Activated T-cell treated with anti-CD3 and anti-CD28 coated beads for 48 hours (primary cell): ENCODE data around the gene ZNF74.
"Not testable (repeated sequence)": the region's sequence is repeated elsewhere in the genome, so short reads cannot be mapped to it uniquely, and the experiment has no call there.

ENCODE experiments used
- DNase-seq: peaks from one replicate; pipeline ENCODE4 v3.0.0-alpha.2; 2020; ENCODE audit warnings: low read depth

ZNF74 gene

DNA sequence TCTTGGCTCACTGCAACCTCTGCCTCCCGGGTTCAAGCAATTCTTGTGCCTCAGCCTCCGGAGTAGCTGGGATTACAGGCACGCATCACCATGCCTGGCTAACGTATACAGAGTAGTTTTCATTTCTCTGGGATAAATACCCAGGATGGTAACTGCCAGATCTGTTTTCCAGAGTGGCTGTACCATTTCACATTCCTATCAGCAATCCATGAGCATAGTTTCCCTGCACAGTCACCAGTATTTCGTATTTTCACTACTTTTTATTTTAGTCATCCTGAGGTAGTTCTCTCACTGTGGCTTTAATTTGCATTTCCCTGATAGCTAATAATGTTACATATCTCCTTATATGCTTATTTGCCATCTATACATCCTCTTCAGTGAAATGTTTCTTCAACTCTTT, 54.7 kb downstream of the ZNF74 start:
- no peak for DNase-seq

DNA sequence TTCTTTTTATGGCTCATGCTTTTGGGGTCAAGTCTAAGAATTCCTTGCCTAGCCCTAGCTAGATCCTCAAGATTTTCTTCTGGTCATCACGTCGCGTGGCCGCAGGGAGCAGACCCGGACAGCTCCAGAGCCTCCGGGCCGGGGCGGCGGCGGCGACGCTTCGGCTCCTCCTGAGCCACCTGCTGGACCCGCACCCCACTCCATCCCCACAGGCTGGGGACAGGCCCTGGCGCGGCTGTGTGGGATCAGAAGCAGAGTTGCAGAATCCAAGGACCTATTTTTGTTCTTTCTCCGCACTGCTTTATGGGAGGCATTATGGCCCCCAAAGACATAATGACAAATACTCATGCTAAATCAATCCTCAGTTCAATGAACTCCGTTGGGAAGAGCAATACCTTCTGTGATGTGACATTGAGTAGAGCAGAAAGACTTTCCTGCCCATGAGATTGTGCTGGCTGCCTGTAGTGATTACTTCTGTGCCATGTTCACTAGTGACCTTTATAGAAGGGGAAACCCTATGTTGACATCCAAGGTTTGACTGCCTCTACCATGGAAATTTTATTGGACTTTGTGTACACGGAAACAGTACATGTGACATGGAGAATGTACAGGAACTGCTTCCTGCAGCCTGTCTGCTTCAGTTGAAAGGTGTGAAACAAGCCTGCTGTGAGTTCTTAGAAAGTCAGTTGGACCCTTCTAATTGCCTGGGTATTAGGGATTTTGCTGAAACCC, 56.0 kb downstream of the ZNF74 start:
- no peak for DNase-seq

DNA sequence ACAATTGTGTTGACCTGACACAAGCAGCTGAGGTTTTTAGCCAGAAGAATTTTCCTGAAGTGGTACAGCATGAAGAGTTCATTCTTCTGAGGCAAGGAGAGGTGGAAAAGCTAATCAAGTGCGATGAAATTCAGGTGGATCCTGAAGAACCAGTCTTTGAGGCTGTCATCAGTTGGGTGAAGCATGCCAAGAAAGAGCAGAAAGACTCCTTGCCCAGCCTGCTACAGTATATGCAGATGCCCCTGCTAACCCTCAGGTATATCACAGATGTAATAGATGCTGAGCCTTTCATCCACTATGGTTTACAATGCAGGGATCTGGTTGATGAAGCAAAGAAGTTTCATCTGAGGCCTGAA, 56.6 kb downstream of the ZNF74 start:
- DNase-seq: no peak

DNA sequence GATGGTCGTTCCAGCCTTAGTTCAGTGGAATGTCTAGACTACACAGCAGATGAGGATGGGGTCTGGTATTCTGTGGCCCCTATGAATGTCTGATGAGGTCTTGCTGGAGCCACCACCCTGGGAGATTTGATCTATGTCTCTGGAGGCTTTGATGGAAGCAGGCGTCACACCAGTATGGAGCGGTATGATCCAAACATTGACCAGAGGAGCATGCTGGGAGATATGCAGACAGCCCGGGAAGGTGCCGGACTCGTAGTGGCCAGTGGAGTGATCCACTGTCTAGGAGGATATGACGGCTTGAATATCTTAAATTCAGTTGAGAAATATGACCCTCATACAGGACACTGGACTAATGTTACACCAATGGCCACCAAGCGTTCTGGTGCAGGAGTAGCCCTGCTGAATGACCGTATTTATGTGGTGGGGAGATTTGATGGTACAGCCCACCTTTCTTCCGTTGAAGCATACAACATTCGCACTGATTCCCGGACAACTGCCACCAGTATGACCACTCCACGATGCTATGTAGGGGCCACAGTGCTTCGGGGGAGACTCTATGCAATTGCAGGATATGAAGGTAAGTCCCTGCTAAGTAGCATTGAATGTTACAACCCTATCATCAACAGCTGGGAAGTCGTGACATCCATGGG, 57.3 kb downstream of the ZNF74 start:
- not testable (repeated sequence) for DNase-seq

DNA sequence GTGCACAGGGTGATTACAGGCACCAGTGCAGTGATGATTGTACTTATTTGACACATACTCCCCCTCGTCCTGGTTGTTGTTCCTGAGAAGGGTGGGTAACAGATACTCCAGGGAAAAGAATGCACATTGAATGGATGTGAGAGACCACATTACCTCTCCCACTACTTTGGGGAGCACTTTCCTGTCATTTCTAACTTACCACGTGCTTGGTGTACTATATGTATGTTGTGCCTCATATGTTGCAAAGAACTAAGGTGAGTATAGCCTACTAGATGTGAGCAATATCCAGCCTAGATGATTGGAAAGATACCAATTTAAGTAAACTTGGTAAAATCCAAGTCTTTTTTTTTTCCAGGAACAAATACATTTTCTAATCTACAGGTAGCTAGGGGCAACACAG, 58.0 kb downstream of the ZNF74 start:
- no peak for DNase-seq

DNA sequence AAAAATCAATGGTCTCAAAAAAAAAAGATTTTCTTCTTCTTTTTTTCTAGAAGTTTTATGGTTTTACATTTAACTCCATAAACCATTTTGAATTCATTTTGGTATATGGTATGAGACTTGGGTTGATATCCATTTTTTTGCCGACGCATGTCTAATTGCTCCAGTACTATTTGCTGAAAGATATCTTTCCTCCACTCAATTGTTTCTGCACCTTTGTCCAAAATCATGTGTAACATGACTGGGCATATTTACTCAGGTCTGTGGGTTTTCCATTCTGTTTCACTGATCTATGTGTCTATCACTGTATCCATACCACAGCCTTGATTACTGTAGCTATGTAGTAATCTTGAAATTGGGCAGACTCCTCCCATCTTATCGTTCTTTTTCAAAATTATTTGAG, 59.3 kb downstream of the ZNF74 start:
- no peak for DNase-seq

DNA sequence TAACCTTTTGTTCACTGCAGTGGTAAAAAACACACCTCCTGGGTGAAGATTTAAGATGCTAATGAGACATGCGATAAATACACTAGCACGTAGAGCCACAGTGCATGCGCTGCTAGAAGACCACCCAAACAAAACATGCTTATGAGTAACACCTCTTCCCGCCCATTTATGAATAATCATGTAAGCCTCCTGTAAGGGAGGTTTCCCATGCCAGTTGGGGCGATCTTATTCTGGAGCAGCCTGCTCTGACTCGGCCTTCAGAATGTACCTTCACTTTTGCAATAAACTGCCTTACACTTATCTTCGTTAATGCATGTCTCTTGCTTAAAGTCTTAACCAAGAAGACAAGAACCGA, 61.7 kb downstream of the ZNF74 start:
- DNase-seq: no peak

DNA sequence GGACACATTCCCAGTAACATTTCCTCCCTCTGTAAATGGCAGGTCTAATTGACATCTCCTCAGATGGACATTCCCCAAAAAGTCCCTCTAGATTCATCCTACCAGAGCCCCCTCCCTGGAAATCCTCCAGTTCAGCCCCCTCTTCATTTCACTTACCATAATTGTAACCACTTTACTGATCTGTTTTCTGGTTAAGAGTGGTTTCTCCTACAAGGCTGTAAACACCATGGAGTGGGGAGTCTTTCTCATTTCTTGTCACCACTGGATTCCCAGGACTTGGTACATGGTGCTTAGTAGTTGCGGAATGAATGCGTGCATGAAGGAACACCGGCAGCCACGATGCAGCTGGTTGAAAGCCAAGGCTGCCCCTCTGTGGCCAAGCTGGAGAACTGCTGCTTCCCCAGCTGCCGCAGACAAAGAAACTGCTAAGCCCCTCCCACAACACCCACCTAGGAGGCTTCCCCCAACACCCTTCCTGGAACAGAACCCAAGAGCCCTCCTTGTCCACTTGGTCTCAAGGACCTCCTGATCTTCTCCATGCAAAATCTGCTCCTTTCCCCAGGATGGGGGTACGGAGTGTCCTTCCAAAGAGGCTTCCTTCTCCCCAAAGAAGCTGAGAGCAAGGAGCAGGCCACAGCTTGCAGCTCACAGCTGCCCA, 62.2 kb downstream of the ZNF74 start:
- peak; percentile 70 for DNase-seq

DNA sequence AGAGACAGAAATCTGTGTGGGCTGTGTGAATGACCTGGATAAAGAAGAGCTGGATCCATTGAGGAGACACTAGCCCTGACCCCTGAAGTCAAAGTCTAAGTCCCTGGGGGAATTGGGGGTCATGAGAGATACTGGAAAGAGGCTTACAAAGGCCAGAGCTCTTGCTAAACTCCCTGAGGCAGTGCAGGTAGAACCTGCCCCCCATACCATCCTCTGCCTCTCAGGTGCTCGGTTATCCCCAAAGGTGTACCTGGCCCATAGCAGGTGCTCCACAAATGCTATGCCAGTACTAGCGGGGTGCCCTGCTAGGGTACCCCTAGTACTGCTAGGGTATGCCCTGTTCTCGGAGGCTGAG, 62.7 kb downstream of the ZNF74 start:
- DNase-seq: no peak

DNA sequence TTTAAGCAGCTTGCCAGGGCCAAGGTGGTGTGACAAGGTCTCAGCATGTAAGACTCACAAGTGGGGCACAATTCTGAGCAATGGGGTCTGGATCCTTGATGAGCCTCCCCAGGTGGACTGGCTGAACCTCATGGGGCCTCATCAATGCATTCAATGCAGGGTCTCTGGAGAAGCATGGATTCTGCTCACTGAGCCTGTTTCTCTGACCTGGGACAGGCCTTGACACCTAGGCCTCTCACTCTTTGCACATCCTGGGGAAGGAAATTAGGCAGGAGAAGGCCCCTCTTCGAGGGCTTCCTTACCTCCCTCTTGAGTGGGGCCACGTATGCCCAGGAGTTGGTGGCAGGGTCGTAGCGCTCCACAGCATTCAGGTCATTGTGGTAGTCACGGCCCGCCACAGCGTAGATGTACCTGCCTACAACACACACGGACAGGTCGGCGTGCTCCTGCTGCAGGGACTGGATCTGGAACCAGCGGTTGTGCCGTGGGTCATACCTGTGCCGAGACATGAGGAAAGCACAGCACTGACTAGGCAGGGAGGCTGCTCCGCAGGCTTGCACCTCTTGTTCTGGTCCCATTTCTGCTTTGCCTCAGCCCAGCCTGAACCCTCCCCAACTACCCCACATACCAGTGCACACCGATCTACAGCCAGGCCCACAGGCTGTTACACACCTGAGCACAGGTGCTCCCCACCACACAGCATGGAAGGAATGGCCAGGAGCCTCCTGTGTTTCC, 63.7 kb downstream of the ZNF74 start:
- no peak for DNase-seq
